ENCODE results near the gene TBPL1.

DNA sequence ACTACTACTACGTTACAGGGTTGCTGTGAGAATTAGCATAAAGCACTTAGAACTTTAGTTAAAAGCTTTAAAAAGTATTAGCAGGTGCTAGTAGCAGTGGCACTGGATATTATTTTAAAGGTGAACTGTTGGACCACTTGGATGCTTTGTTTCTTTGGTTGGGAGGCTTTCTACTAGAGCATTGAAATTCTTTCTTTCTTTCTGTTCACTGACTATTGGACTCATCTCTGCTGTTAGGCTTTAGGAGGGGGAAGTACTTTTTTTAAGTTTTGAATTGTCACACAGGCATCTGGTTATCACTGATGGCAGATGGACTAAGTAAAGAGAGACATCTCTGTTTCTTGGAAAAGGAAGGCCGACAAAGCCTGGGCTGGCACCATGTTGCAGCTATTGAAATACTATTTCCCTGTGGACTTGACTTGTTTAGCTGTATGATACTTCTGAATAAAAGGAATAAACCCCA lies 4.8 kb downstream of the TBPL1 start:
- TF ChIP-seq POLR2AphosphoS5 (IDR thresholded peaks at IDR 0.05; ENCODE audit: borderline replicate concordance, low read depth, low read length), result no peak
- TF ChIP-seq EZH2 (IDR thresholded peaks at IDR 0.05), result no peak
- TF ChIP-seq FOXP2 (optimal IDR thresholded peaks at IDR 0.05; ENCODE audit: control extremely low read depth, extremely low read length, insufficient read depth), result no peak
